ENCODE data around the gene PDE3A.
A peak's percentile ranks its signal among the peaks of the same experiment; 100 is the strongest.

PDE3A gene

GRCh38 chr12:20646239-20646827 lies 278.0 kb downstream of the PDE3A start:
- FAIRE-seq (peak; percentile 89), DNase-seq (ENCODE audit: insufficient read length, low spot score) (peak; percentile 10)
- TF ChIP-seq POLR2A (IDR thresholded peaks at IDR 0.05; ENCODE audit: low read depth, low read length): no peak

GRCh38 chr12:20653871-20654270 lies 285.5 kb downstream of the PDE3A start:
- TF ChIP-seq POLR2A (IDR thresholded peaks at IDR 0.05; ENCODE audit: low read depth, low read length): no peak
- FAIRE-seq (no peak), DNase-seq (ENCODE audit: insufficient read length, low spot score) (no peak)

GRCh38 chr12:20656600-20656999 lies 288.3 kb downstream of the PDE3A start:
- no peak for DNase-seq (ENCODE audit: insufficient read length, low spot score)
- FAIRE-seq: no peak
- no peak for TF ChIP-seq POLR2A (IDR thresholded peaks at IDR 0.05; ENCODE audit: low read depth, low read length)

GRCh38 chr12:20657496-20657895 lies 289.2 kb downstream of the PDE3A start:
- FAIRE-seq: no peak
- TF ChIP-seq POLR2A (IDR thresholded peaks at IDR 0.05; ENCODE audit: low read depth, low read length): no peak
- DNase-seq (ENCODE audit: insufficient read length, low spot score): no peak

- DNase-seq (ENCODE audit: insufficient read length, low spot score) (no peak), FAIRE-seq (no peak)
- no peak for TF ChIP-seq POLR2A (IDR thresholded peaks at IDR 0.05; ENCODE audit: low read depth, low read length)
These were observed 313.0 kb downstream of the PDE3A start for GRCh38 chr12:20681334-20681733.

GRCh38 chr12:20695232-20695631 lies 326.9 kb downstream of the PDE3A start, which contains the start of gene SLCO1C1:
TSS of gene SLCO1C1 (plus strand) at chr12:20695332. CDS start at chr12:20699577, 4,245 bp downstream.
- TF ChIP-seq POLR2A (IDR thresholded peaks at IDR 0.05; ENCODE audit: low read depth, low read length): no peak
- no peak for FAIRE-seq

GRCh38 chr12:20696181-20696905 lies 328.0 kb downstream of the PDE3A start:
- DNase-seq (ENCODE audit: insufficient read length, low spot score): no peak
- no peak for FAIRE-seq
- TF ChIP-seq POLR2A (IDR thresholded peaks at IDR 0.05; ENCODE audit: low read depth, low read length): no peak

More at GRCh38 chr12:20695232-20695631, 326.9 kb downstream of the PDE3A start, which contains the start of gene SLCO1C1:
- DNase-seq (ENCODE audit: insufficient read length, low spot score): no peak

GRCh38 chr12:20701106-20701505 lies 332.8 kb downstream of the PDE3A start:
- FAIRE-seq (no peak), DNase-seq (ENCODE audit: insufficient read length, low spot score) (no peak)
- TF ChIP-seq POLR2A (IDR thresholded peaks at IDR 0.05; ENCODE audit: low read depth, low read length): no peak

- FAIRE-seq: no peak
- no peak for DNase-seq (ENCODE audit: insufficient read length, low spot score)
- TF ChIP-seq POLR2A (IDR thresholded peaks at IDR 0.05; ENCODE audit: low read depth, low read length): no peak
These were observed 336.5 kb downstream of the PDE3A start for GRCh38 chr12:20704860-20705259.

- no peak for FAIRE-seq
- no peak for TF ChIP-seq POLR2A (IDR thresholded peaks at IDR 0.05; ENCODE audit: low read depth, low read length)
- no peak for DNase-seq (ENCODE audit: insufficient read length, low spot score)
These were observed 343.5 kb downstream of the PDE3A start for GRCh38 chr12:20711846-20712245.

GRCh38 chr12:20716037-20716436 lies 347.7 kb downstream of the PDE3A start:
- FAIRE-seq (no peak), DNase-seq (ENCODE audit: insufficient read length, low spot score) (no peak)
- no peak for TF ChIP-seq POLR2A (IDR thresholded peaks at IDR 0.05; ENCODE audit: low read depth, low read length)

GRCh38 chr12:20716985-20717384 lies 348.6 kb downstream of the PDE3A start:
- FAIRE-seq (no peak), DNase-seq (ENCODE audit: insufficient read length, low spot score) (no peak)
- no peak for TF ChIP-seq POLR2A (IDR thresholded peaks at IDR 0.05; ENCODE audit: low read depth, low read length)

GRCh38 chr12:20718294-20718693 lies 350.0 kb downstream of the PDE3A start:
- no peak for DNase-seq (ENCODE audit: insufficient read length, low spot score)
- FAIRE-seq: no peak
- no peak for TF ChIP-seq POLR2A (IDR thresholded peaks at IDR 0.05; ENCODE audit: low read depth, low read length)

- DNase-seq (ENCODE audit: insufficient read length, low spot score) (no peak), FAIRE-seq (no peak)
These were observed 353.8 kb downstream of the PDE3A start for GRCh38 chr12:20722142-20722541.

GRCh38 chr12:20731274-20731673 lies 362.9 kb downstream of the PDE3A start:
- FAIRE-seq (no peak), DNase-seq (ENCODE audit: insufficient read length, low spot score) (no peak)
- no peak for TF ChIP-seq POLR2A (IDR thresholded peaks at IDR 0.05; ENCODE audit: low read depth, low read length)

More at GRCh38 chr12:20722142-20722541, 353.8 kb downstream of the PDE3A start:
- no peak for TF ChIP-seq POLR2A (IDR thresholded peaks at IDR 0.05; ENCODE audit: low read depth, low read length)

All from H54 (cell line).